ENCODE results near the gene EIF2B4. TPM values are rescaled to one million over a fixed set of nuclear protein-coding genes. Genes with fewer than 3 reads are reported as not detected.
"Not testable (repeated sequence)": the region's sequence is repeated elsewhere in the genome, so short reads cannot be mapped to it uniquely, and the experiment has no call there.

EIF2B4 gene
- polyA plus RNA-seq, 3 donors, result 29.5 to 42.3 (median 39.3) TPM

- no peaks in the 10 kb centered on the region for H3K9me3 Mint-ChIP-seq
- intact Hi-C loops (cut with micrococcal nuclease), result no loop called here
- no peak for DNase-seq
- Histone ChIP-seq H3K4me2 (replicated peaks; ENCODE audit: extremely low read depth, low read length, poor library complexity, severe bottlenecking) (no peak overlapping the region), H4K20me1 (ENCODE audit: insufficient read depth, low read length) (peaks cover 39% of the 10 kb centered on the region), H3K36me3 (replicated peaks in 1 of 2; ENCODE audit: control insufficient read depth in 1 of 2, insufficient read depth in 2 of 2, low read length in 2 of 2) (peaks cover 3 to 9% of the 10 kb centered on the region in 2 donors), H3K27ac (ENCODE audit: low read depth in 1 of 2, low read length in 2 of 2) (no peak overlapping the region), H3K79me2 (ENCODE audit: insufficient read depth, low read length) (peaks cover 88% of the 10 kb centered on the region), H3K4me1 (ENCODE audit: control insufficient read depth in 1 of 2, insufficient read depth in 2 of 2, low read length in 2 of 2) (peaks cover 16 to 28% of the 10 kb centered on the region in 2 donors), H2AFZ (ENCODE audit: insufficient read depth, low read depth, low read length, poor library complexity, severe bottlenecking) (no peak overlapping the region), H3K9ac (ENCODE audit: insufficient read depth, low read length, poor library complexity, severe bottlenecking) (no peak overlapping the region), H3K27me3 (ENCODE audit: control insufficient read depth in 2 of 2, insufficient read depth in 2 of 2, low read length in 2 of 2) (no peaks in the 10 kb centered on the region), H3K9me3 (replicated peaks in 1 of 2; ENCODE audit: control insufficient read depth in 1 of 2, insufficient read depth in 1 of 2, low read length in 2 of 2) (no peaks in the 10 kb centered on the region), H3K4me3 (replicated peaks in 1 of 3; ENCODE audit: low read depth in 2 of 3, low read length in 3 of 3) (no peak overlapping the region)
- no peak overlapping the region for H3K4me3 Mint-ChIP-seq
- peaks cover 40% of the 10 kb centered on the region for H3K4me1 Mint-ChIP-seq
- H3K36me3 Mint-ChIP-seq, result peaks cover 6 to 32% of the 10 kb centered on the region in 2 donors
- TF ChIP-seq CTCF (IDR thresholded peaks at IDR 0.05), result no peak
- H3K27ac Mint-ChIP-seq, result peak overlapping the region in 1 of 7 donors; percentile 35
- H3K27me3 Mint-ChIP-seq (ENCODE audit: low read depth in 3 of 3), result peaks cover 0 to 1% (median 0%) of the 10 kb centered on the region in 3 donors
- no CpG with 5 or more reads among the region's 7 CpGs for WGBS (ENCODE audit: insufficient coverage)
Measured at GRCh38 chr2:27354597-27354927, 15.6 kb downstream of the EIF2B4 start.

GRCh38 chr2:27353762-27354596 lies 16.2 kb downstream of the EIF2B4 start:
- peaks cover 92% of the 10 kb centered on the region for H3K79me2 ChIP-seq (ENCODE audit: insufficient read depth, low read length)
- Mint-ChIP-seq H3K9me3 (no peaks in the 10 kb centered on the region), H3K4me3 (no peak overlapping the region), H3K4me1 (peaks cover 40% of the 10 kb centered on the region), H3K27ac (peak overlapping the region in 6 of 7 donors; percentile 31 to 71 (median 36)), H3K27me3 (ENCODE audit: low read depth in 3 of 3) (peaks cover 0 to 2% (median 0%) of the 10 kb centered on the region in 3 donors), H3K36me3 (peaks cover 8 to 38% of the 10 kb centered on the region in 2 donors)
- no peak for TF ChIP-seq CTCF (IDR thresholded peaks at IDR 0.05)
- H2AFZ ChIP-seq (ENCODE audit: insufficient read depth, low read depth, low read length, poor library complexity, severe bottlenecking), result no peak overlapping the region
- peaks cover 3 to 13% of the 10 kb centered on the region in 2 donors for H3K36me3 ChIP-seq (replicated peaks in 1 of 2; ENCODE audit: control insufficient read depth in 1 of 2, insufficient read depth in 2 of 2, low read length in 2 of 2)
- peaks cover 16 to 28% of the 10 kb centered on the region in 2 donors for H3K4me1 ChIP-seq (ENCODE audit: control insufficient read depth in 1 of 2, insufficient read depth in 2 of 2, low read length in 2 of 2)
- no peak overlapping the region for H3K4me3 ChIP-seq (replicated peaks in 1 of 3; ENCODE audit: low read depth in 2 of 3, low read length in 3 of 3)
- intact Hi-C loops (cut with micrococcal nuclease), result no loop called here
- H3K9ac ChIP-seq (ENCODE audit: insufficient read depth, low read length, poor library complexity, severe bottlenecking), result no peak overlapping the region
- no peaks in the 10 kb centered on the region for H3K9me3 ChIP-seq (replicated peaks in 1 of 2; ENCODE audit: control insufficient read depth in 1 of 2, insufficient read depth in 1 of 2, low read length in 2 of 2)
- no peak overlapping the region for H3K4me2 ChIP-seq (replicated peaks; ENCODE audit: extremely low read depth, low read length, poor library complexity, severe bottlenecking)
- no peak for DNase-seq
- H3K27ac ChIP-seq (ENCODE audit: low read depth in 1 of 2, low read length in 2 of 2), result no peak overlapping the region
- H4K20me1 ChIP-seq (ENCODE audit: insufficient read depth, low read length), result peaks cover 43% of the 10 kb centered on the region
- 75% methylated on average over 4 of the region's 7 CpGs for WGBS (ENCODE audit: insufficient coverage)
- H3K27me3 ChIP-seq (ENCODE audit: control insufficient read depth in 2 of 2, insufficient read depth in 2 of 2, low read length in 2 of 2), result no peaks in the 10 kb centered on the region

- H3K9me3 ChIP-seq (replicated peaks in 1 of 2; ENCODE audit: control insufficient read depth in 1 of 2, insufficient read depth in 1 of 2, low read length in 2 of 2); H3K27ac ChIP-seq (ENCODE audit: low read depth in 1 of 2, low read length in 2 of 2); H2AFZ ChIP-seq (ENCODE audit: insufficient read depth, low read depth, low read length, poor library complexity, severe bottlenecking); H3K9me3 Mint-ChIP-seq; H3K27me3 ChIP-seq (ENCODE audit: control insufficient read depth in 2 of 2, insufficient read depth in 2 of 2, low read length in 2 of 2); H3K27me3 Mint-ChIP-seq (ENCODE audit: low read depth in 3 of 3); H3K9ac ChIP-seq (ENCODE audit: insufficient read depth, low read length, poor library complexity, severe bottlenecking); H3K4me2 ChIP-seq (replicated peaks; ENCODE audit: extremely low read depth, low read length, poor library complexity, severe bottlenecking); H3K4me3 ChIP-seq (replicated peaks in 1 of 3; ENCODE audit: low read depth in 2 of 3, low read length in 3 of 3); intact Hi-C loops (cut with micrococcal nuclease); H3K4me3 Mint-ChIP-seq; DNase-seq: not testable (repeated sequence)
- peaks cover 92% of the 10 kb centered on the region for H3K79me2 ChIP-seq (ENCODE audit: insufficient read depth, low read length)
- H4K20me1 ChIP-seq (ENCODE audit: insufficient read depth, low read length), result peaks cover 45% of the 10 kb centered on the region
- Mint-ChIP-seq H3K4me1 (peaks cover 36% of the 10 kb centered on the region), H3K27ac (peak overlapping the region in 2 of 7 donors; percentile 42 to 71), H3K36me3 (peaks cover 9 to 38% of the 10 kb centered on the region in 2 donors)
- WGBS (ENCODE audit: insufficient coverage), result 100% methylated on average over 4 of the region's 5 CpGs
- peaks cover 16 to 27% of the 10 kb centered on the region in 2 donors for H3K4me1 ChIP-seq (ENCODE audit: control insufficient read depth in 1 of 2, insufficient read depth in 2 of 2, low read length in 2 of 2)
- H3K36me3 ChIP-seq (replicated peaks in 1 of 2; ENCODE audit: control insufficient read depth in 1 of 2, insufficient read depth in 2 of 2, low read length in 2 of 2), result peaks cover 3 to 13% of the 10 kb centered on the region in 2 donors
Measured at GRCh38 chr2:27353386-27353761, 16.8 kb downstream of the EIF2B4 start.

Data from CD14-positive monocyte (primary cell).